Nucleus accumbens (tissue), 56 donors: ENCODE data around the gene OASL.
"Not testable (repeated sequence)": the region's sequence is repeated elsewhere in the genome, so short reads cannot be mapped to it uniquely, and the experiment has no call there.

Experiments used
- DNase-seq, 56 donors: peaks; one replicate each; lab custom pipeline; 2025; lab: John Stamatoyannopoulos, UW

The OASL gene

DNA sequence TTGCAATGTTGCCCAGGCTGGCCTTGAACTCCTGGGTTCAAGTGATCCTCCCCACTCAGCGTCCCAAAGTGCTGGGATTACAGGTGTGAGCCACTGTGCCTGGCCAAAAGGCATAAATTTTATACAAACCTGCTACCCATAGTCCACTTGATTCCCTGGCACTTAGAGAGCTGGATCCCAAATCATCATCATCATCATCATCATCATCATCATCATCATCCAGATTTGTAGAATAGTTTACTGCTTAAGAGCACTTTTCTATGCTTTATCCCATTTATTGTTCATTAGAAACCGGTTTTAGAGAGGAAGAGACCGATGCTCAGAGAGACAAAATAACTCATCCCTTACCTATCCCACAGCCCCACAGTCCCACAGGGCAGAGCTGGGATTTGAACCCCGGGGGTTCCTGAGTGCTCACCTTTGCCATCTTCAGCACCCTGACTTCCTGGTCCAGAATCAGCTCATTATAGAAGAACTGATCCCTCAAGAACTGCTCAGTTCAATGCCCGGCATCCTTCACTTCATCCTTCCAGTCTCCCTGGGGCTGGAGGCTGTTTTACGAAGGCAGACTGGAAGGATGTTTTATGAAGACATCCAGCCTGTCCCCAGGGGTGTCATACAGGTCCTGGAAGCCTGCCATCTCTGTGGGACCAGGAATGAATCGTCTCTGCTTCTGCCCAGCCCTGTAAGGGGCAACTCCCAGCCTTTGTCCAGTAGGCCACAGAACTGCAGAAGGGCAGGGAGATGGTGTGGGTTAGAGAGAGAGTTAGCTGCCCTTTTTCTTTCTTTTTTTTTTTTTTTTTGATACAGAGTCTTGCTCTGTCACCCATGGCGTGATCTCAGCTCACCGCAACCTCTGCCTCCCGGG is 20.2 kb upstream of the OASL start:
- no peak for DNase-seq

DNA sequence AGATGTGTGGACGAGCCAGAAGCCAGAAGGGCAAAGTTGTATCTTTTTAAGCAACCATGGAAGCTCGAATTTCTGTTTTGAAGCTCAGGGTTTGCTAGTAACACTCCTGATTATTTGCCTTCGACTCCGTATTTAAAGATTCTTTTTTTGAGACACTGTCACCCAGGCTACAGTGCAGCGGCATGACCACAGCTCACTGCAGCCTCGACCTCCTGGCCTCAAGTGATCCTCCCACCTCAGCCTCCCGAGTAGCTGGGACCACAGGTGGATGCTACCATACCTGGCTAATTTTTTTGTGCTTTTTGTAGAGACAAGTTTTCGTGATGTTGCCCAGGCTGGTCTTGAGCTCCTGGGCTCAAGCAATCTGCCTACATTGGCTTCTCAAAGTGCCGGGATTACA is 18.7 kb upstream of the OASL start:
- DNase-seq = no peak

DNA sequence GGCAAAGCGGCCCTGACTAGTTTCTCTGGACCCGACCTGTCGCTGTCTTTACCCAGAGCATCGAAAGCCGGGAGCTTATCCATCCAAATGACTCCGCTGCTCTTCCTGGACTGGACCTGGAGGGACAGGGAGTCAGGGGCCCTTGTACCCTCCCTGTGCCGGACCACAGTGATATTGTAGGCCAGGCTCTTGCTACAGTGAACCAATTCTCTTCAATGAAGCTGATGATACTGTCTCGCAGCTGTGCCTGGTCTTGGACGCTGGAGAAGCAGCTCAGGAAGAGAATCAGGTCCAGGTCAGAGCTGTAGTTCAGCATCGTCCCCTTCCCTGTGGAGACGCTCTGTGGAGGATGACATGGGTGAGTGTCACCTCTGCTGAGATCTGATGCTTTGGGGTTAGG is 14.7 kb upstream of the OASL start:
- DNase-seq = no peak

DNA sequence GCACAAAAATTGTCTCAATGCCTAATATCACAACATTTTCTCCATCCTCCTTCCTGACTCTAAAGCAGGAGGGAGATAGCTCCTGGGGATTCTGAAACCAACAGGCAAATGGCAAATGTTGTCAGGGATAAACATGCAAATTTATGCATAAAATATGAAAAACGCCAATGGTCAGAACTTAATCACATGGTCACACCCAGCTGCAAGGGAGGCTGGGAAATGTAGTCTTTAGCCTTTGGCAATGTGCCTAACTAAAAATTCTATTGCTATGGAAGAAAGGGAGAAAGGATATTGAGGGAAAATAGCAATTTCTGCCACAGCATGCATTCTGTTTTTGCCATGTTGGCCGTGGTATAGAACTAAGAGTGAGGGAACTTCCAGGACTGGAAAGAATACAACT is 11.7 kb upstream of the OASL start:
- no peak for DNase-seq

DNA sequence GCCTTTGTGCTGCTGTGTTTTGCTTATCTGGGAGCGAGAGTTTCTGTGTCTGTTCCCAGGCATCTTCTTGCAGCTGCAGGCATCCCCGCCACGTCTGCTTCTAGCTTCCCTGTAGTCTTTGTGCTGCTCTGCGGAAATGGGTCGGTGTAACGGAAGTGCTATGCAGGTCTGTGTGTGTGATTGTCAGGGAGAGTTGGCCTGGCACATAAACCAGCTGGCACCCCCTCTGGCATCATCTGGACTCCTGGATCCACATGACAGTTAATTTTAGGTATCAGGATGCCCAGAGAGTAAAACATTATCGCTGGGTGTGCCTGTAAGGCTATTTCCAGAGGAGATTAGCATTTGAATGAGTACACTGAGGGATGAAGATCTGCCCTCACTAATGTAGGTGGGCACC is 9.4 kb upstream of the OASL start:
- DNase-seq = no peak

DNA sequence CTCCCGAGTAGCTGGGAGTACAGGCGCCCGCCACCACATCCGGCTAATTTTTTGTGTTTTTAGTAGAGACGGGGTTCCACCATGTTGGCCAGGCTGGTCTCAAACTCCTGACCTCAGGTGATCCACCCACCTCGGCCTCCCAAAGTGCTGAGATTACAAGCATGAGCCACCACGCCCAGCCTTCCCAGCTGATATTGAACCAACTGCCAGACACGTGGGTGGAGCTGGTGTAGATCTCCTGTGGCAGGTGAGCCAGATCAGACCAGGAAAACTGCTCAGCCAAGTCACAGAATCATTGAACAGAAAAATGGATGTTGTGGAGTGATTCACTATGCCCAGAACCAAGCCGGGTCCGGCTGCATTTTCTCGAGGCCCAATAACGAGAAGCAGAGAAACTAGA is 8.4 kb upstream of the OASL start:
- DNase-seq = not testable (repeated sequence)

DNA sequence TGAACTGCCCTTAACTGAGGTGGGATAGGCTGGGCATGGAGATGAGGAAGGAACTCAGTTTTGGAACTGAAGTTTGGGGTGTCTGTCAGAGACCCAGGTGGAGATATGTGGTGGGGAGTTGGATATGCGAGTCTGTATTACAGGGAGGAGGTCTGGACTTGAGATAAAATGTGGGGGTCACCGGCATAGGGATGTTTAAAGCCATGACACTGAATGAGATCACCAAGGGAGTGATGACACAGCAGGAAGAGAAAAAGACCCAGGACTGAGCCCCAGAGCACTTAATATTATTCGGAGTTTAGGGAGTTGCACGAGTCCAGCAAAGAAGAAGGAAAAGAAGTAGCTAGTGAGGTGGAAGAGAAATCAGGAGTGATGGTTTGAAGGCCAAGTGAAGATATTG is 4.0 kb upstream of the OASL start:
- DNase-seq = no peak

DNA sequence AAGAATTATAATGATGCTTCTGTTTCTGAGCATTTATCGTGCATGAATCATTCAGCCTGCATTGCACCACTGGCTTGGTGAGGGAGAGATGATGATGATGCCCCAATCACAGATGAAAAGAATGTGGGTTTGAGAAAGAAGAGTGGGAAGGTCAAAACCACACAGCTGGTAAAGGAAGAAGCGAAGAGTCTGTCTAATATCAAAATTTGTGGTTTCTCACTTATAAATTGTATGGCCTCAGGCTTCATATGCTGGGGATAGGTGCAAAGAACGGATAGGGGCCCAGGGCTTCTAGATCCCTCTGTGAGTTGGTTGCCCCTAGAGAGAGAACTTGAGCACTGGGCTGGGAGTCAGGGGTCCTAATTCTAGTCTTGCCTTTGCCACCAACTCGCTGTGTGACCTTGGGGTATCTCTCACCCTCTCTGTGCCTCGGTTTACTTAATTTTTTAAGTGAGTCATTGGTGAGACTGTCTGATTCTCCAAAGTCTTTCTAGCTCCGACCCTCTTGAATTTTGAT is 2.2 kb downstream of the OASL start:
- DNase-seq = no peak

DNA sequence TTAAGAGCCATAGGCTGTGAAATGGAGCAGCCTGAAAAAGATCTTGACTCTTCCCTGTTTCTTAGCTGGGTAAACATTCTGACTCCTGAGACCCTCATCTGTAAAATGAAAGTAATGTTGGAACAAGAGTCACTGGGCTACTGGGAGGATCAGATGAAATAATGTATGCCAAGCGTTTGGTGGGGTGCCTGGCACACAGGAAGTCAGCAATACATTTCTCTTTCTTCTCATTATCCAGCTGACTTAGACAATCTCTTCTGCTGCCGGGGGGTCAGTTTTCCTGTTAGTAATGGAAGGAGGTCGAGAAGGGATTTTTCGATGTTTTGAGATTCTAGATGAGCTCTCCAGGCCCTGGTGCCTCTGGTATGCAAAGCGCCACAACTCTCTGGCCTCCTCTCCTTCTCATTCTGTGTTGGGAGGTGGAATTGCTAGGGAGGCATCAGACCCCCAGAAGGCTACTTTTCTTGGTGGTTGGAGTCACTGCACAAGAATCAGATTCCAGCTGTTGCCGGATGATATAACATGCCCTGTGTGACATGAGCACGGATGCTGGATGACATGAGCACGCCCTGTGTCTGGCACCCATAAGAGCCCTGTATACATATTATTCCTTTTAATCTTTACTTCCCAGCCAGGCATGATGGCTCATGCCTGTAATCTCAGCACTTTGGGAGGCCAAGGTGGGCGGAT is 4.3 kb downstream of the OASL start:
- DNase-seq = no peak

DNA sequence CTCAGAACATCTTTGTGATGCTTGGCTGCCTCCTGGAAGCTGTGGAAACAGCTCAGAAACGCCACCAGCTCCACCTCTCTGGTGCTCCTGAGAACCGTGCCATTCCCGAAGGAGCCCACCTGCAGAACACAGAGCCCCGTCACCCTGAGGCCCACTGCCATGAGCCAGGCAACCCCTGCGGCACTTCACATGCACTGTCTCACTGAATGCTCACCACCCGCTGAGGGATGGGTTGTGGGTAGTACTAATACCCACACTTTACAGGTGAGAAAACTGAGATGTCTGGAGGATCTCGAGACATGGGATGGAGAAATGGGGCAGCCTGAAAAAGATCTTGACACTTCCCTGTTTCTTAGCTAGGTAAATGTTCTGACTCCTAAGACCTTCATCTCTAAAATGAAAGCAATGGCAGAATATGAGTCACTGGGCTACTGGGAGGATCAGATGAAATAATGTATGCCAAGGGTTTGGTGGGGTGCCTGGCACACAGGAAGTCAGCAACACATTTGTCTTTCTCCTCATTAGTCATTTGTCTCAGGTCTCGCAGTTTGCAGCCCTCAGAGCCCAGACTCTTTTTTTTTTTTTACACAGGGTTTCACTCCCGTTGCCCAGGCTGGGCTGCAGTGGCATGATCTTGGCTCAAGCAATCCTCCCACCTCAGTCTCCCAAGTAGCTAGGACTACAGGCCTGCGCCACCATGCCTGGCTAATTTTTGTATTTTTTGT is 5.3 kb downstream of the OASL start:
- DNase-seq = no peak

DNA sequence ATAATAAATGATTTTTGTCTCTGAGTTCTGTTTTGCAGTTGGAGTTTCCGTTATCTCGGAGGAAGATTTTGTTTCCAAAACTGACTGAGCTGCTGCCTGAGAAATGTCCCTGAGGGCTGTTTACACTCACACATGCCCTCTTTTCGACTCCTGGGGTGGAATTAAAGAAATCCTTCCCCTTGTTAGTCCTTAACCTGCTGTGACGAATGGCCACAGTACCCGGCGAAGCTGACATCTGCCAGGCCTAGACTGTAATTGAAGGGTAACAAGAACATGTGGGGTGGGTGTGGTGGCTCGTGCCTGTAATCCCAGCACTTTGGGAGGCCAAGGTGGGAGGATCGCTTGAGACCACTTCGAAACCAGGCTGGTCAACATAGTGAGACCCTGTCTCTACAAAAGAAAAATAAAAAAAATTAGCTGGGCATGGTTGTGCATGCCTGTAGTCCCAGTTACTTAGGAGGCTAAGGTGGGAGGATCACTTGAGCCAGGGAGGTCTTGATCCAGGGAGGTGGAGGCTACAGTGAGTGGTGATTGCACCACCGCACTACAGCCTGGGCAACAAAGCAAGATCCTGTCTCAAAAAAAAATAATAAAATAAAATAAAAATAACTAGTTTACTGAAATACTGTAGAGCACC is 8.4 kb downstream of the OASL start:
- no peak for DNase-seq

DNA sequence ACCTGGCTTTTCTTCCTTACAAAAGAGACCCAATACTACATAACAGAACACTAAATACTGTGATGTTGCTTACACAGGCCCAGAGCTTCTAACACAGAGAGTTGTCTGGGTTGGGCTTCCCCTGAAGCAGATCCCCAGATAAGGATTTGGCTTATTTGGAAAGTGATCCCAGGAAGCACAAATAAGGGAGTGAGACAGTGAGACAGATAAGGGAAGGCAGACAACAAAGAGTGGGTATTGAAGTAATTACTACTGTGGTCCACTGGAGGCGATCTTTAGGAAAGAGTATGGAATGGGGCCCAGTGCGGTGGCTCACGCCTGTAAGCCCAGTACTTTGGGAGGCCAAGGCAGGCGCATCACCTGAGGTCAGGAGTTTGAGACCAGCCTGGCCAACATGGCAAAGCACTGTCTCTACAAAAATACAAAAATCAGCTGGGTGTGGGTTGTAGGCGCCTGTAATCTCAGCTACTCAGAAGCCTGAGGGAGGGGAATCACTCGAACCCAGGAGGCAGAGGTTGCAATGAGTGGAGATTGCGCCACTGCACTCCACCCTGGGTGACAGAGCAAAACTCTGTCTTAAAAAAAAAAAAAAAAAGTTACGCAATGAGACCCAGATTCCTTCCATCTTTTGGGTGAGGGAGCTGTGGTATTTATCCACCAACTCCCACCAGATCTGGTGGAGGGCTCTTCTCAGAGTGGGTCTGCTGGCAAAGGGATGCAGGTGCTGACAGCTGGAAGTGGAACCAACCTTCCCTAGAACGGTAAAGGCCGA is 12.6 kb downstream of the OASL start:
- no peak for DNase-seq

DNA sequence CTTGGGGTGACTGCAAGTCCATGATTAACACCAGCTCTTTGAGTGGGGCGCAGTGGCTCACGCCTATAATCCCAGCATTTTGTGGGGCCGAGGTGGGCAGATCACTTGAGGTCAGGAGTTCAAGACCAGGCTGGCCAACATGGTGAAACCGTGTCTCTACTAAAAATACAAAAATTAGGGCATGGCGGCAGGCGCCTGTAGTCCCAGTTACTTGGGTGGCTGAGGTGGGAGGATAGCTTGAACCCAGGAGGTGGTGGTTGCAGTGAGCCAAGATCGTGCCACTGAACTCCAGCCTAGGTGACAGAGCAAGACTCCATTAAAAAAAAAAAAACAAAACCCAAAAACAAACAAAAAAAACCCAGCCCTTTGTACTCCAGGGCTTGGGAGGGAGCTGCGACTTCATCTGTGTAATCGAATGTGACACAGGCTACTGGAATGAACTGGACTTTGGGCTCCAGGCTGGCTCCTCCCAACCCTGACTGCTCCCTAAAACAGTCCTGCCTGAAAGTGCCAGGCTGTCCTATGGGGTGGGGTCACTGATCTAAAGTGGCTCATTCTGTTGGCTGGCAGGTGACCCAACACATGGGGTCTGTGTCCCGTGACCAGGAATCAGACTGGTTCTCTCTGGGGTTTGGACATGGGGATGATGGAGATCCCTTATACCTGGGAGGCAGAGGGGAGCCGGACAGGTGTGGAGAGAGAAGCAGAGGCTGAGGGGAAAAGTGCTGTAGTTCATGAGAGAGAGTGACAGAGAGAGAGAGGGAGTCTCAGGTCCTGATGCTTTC is 13.4 kb downstream of the OASL start:
- no peak for DNase-seq

DNA sequence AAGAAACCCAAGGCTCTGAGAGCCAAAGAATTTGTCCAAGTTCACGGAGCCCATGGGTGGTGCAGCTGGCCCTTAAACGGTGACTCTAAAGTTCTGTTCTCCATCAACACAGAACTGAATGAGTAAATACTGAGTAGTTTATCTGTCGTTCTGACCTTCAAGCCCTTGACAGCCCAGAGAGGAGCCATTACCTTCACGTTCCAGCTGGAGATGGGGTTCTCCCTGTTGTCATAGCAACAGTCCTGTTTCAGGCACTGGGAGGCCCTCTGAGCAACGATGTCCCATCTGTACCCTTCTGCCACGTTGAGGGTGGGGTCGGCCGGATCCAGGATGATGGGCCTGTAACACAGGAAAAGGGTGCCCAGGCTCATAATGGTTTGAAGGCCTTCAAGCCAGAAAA is 15.2 kb downstream of the OASL start:
- no peak for DNase-seq

DNA sequence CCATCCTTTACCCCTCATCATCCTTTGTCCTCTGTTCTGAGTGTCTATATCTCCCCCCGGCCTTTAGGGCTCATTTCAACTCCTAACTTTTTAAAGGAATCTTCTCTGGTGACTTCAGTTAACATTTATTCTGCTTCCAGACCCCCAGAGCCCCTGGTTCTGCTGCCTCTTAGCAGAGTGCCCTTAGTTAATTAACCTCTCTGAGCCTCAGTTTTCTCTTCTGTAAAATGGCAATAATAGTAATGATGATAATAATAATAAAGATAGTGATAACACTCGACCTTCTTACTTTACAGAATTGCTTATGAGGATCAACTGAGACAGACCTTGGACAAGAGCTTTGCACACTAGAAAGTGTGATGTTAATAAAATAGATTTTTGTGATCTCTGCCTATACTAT is 16.3 kb downstream of the OASL start:
- DNase-seq = no peak

DNA sequence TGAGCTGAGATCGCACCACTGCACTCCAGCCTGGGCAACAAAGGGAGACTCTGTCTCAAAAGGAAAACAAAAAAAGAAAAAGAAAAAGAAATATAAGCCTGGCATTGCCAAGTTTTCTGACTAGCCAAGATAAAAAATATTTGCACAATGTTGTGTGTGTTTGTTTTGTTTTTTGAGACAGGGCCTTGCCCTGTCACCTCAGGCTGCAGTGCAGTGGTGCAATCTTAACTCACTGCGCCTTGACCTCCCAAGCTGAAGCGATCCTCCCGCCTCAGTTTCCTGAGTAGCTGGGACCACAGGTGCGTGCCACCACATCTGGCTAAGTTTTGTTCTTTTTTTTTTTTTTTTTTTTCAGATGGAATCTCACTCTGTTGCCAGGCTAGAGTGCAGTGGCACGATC is 17.3 kb downstream of the OASL start:
- no peak for DNase-seq

DNA sequence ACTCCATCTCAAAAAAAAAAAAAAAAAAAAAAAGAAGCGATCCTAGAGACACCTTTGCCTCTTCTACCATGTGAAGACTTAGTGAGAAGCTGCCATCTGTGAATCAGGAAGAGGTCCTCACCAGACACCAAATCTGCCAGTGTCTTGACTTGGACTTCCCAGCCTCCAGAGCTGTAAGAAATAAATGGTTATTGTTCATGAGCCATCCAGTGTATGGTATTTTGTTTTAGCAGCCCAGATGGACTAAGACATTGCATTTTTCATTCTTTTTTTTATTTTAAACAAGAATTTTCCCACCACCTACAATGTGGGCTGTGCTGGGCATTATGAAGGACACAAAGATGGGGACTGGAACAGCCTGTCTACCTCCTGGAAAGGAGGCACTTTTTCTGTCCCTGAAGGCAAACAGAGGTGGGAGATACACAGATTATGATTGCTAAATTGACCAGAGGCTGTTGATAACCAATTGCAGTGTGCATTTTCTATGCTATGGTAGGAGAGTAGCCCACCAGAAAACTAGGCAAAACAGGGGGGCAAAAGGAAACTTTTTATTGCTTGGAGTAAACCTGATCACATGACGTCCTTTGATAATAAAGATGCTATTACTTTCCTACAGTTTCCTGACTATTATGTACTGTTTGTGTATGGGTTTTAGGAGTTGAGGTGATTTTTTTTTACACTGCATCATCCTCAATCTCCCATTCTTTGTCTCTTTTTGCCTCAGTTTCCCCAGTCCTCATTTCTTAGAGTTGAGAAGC is 20.0 kb downstream of the OASL start:
- DNase-seq = no peak

DNA sequence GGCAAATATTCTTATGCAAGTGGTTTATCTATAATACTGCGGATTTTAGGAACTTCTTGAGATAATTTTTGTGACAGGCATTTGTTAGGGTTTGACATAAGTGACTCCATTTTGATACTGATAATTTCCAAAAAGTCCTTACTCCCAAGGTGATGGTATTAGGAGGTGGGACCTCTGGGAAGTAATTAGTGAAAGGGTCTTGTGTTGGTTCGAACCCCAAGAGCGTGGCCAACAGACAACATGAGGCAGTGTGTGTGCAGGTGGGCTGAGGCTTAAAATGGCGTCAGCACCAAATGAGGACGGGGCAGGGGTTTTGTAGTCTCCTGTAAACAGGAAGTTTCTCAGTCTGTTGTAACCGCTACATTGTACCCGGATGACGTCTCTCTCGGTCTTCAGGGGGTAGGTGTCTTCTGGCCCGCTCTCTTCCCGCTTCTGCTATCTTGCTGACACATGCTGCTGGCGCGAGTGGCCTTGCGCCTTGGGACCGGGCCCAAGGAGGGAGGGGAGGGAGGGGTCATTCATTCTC is 21.0 kb downstream of the OASL start:
- DNase-seq = no peak
